A673 (cell line): ENCODE data around the gene LRRC3.
"Not testable (repeated sequence)": the region's sequence is repeated elsewhere in the genome, so short reads cannot be mapped to it uniquely, and the experiment has no call there.

ENCODE experiments used
- CTCF ChIP-seq: fragments of 300-800, 200-600 bp; sonication (generic); conservative IDR thresholded peaks from 2 replicates; pipeline ENCODE4 v1.5.1; 2017; ENCODE audit warnings: low read depth, mild to moderate bottlenecking, antibody characterized with exemption, low read length, moderate library complexity, mixed read lengths
- EZH2 ChIP-seq: fragments of 200-600 bp; sonication (generic); IDR thresholded peaks from 2 replicates; pipeline ENCODE4 v1.6.1; 2017; ENCODE audit warnings: borderline replicate concordance, low read depth, mild to moderate bottlenecking, mixed read lengths, antibody characterized with exemption, low read length; ENCODE audit not compliant: poor library complexity, severe bottlenecking

- TF ChIP-seq CTCF: peak; percentile 53
- not testable (repeated sequence) for TF ChIP-seq EZH2
Measured at GRCh38 chr21:44479556-44480199, 24.4 kb downstream of the LRRC3 start.
